Stimulated activated CD4-positive, alpha-beta T cell treated with anti-CD3 and anti-CD28 coated beads, TNF-alpha, amount 100 ng/mL, for 1 hour (primary cell): ENCODE results near the gene SLC5A8.
"Not testable (repeated sequence)": the region's sequence is repeated elsewhere in the genome, so short reads cannot be mapped to it uniquely, and the experiment has no call there.

ENCODE experiments used
- DNase-seq, 3 donors: peaks; one replicate each; pipeline ENCODE4 v3.0.0-alpha.2; 2020; ENCODE audit warnings: low read depth in 3 of 3, low spot score in 1 of 3

The SLC5A8 gene

GRCh38 chr12:101173197-101173749 is 36.8 kb downstream of the SLC5A8 start:
- DNase-seq = no peak

- DNase-seq = no peak
Measured at GRCh38 chr12:101172316-101172715, 37.7 kb downstream of the SLC5A8 start.

- no peak for DNase-seq
Measured at GRCh38 chr12:101168001-101168400, 42.0 kb downstream of the SLC5A8 start.

GRCh38 chr12:101166866-101167265 is 43.2 kb downstream of the SLC5A8 start:
- DNase-seq = no peak

- DNase-seq = no peak
Measured at GRCh38 chr12:101165319-101165718, 44.7 kb downstream of the SLC5A8 start.

- not testable (repeated sequence) for DNase-seq
Measured at GRCh38 chr12:101145777-101146431, 64.1 kb downstream of the SLC5A8 start.

GRCh38 chr12:101127521-101128219 is 82.4 kb downstream of the SLC5A8 start:
- no peak for DNase-seq

- no peak for DNase-seq
Measured at GRCh38 chr12:101117842-101118241, 92.2 kb downstream of the SLC5A8 start.

GRCh38 chr12:101116911-101117310 is 93.1 kb downstream of the SLC5A8 start:
- no peak for DNase-seq

GRCh38 chr12:101115326-101115725 is 94.7 kb downstream of the SLC5A8 start:
- DNase-seq = no peak

- DNase-seq = no peak
Measured at GRCh38 chr12:101111441-101111840, 98.6 kb downstream of the SLC5A8 start.

- DNase-seq = no peak
Measured at GRCh38 chr12:101110866-101111265, 99.2 kb downstream of the SLC5A8 start.

GRCh38 chr12:101108130-101108529 is 101.9 kb downstream of the SLC5A8 start:
- no peak for DNase-seq

GRCh38 chr12:101107032-101107763 is 102.8 kb downstream of the SLC5A8 start:
- no peak for DNase-seq
